ENCODE results near the gene NEDD4. TPM values are rescaled to one million over a fixed set of nuclear protein-coding genes. Genes with fewer than 3 reads are reported as not detected.

The NEDD4 gene
- total RNA-seq, 4 donors from 2014 or later = 36.3 to 87.1 (median 72.3) TPM

GRCh38 chr15:55829826-55830225, 163.6 kb downstream of the NEDD4 start:
- Histone ChIP-seq H3K9me3 (no peaks in the 10 kb centered on the region), H3K4me3 (no peak overlapping the region), H3K36me3 (peaks cover 0 to 33% (median 0%) of the 10 kb centered on the region in 3 donors), H3K4me1 (no peaks in the 10 kb centered on the region), H3K27ac (no peak overlapping the region), H3K27me3 (no peaks in the 10 kb centered on the region)
- no peak for TF ChIP-seq POLR2A (IDR thresholded peaks at IDR 0.05)
- no peak for TF ChIP-seq CTCF (IDR thresholded peaks at IDR 0.05)
- DNase-seq = no peak

- Histone ChIP-seq H3K4me3 (no peak overlapping the region), H3K9me3 (no peaks in the 10 kb centered on the region), H3K27me3 (no peaks in the 10 kb centered on the region), H3K36me3 (peaks cover 0 to 25% (median 0%) of the 10 kb centered on the region in 3 donors), H3K27ac (no peak overlapping the region), H3K4me1 (no peaks in the 10 kb centered on the region)
- DNase-seq = no peak
- TF ChIP-seq POLR2A (IDR thresholded peaks at IDR 0.05) = no peak
- TF ChIP-seq CTCF (IDR thresholded peaks at IDR 0.05) = no peak
These were observed 165.5 kb downstream of the NEDD4 start for GRCh38 chr15:55827955-55828354.

- H3K36me3 ChIP-seq = peaks cover 0 to 18% (median 0%) of the 10 kb centered on the region in 3 donors
- DNase-seq = no peak
- H3K4me3 ChIP-seq = no peak overlapping the region
- no peaks in the 10 kb centered on the region for H3K4me1 ChIP-seq
- H3K9me3 ChIP-seq = no peaks in the 10 kb centered on the region
- no peaks in the 10 kb centered on the region for H3K27me3 ChIP-seq
- no peak overlapping the region for H3K27ac ChIP-seq
- TF ChIP-seq CTCF (IDR thresholded peaks at IDR 0.05) (no peak), POLR2A (IDR thresholded peaks at IDR 0.05) (no peak)
These were observed 166.2 kb downstream of the NEDD4 start for GRCh38 chr15:55827204-55827603.

- Histone ChIP-seq H3K4me3 (no peak overlapping the region), H3K27ac (no peak overlapping the region), H3K4me1 (no peaks in the 10 kb centered on the region), H3K36me3 (peaks cover 0 to 2% (median 0%) of the 10 kb centered on the region in 3 donors), H3K27me3 (no peaks in the 10 kb centered on the region), H3K9me3 (no peaks in the 10 kb centered on the region)
- DNase-seq = no peak
- TF ChIP-seq POLR2A (IDR thresholded peaks at IDR 0.05) = no peak
- TF ChIP-seq CTCF (IDR thresholded peaks at IDR 0.05) = no peak
These were observed 168.4 kb downstream of the NEDD4 start for GRCh38 chr15:55824857-55825613.

GRCh38 chr15:55823699-55824340, 169.6 kb downstream of the NEDD4 start:
- Histone ChIP-seq H3K9me3 (no peaks in the 10 kb centered on the region), H3K27ac (no peak overlapping the region), H3K36me3 (no peaks in the 10 kb centered on the region), H3K4me3 (no peak overlapping the region), H3K4me1 (no peaks in the 10 kb centered on the region), H3K27me3 (no peaks in the 10 kb centered on the region)
- no peak for TF ChIP-seq CTCF (IDR thresholded peaks at IDR 0.05)
- no peak for TF ChIP-seq POLR2A (IDR thresholded peaks at IDR 0.05)
- no peak for DNase-seq

Data from Peyer's patch (tissue), 4 donors.